Measurements from ENCODE around the gene FAM193B.
"Not testable (repeated sequence)": the region's sequence is repeated elsewhere in the genome, so short reads cannot be mapped to it uniquely, and the experiment has no call there.

Gene FAM193B

DNA sequence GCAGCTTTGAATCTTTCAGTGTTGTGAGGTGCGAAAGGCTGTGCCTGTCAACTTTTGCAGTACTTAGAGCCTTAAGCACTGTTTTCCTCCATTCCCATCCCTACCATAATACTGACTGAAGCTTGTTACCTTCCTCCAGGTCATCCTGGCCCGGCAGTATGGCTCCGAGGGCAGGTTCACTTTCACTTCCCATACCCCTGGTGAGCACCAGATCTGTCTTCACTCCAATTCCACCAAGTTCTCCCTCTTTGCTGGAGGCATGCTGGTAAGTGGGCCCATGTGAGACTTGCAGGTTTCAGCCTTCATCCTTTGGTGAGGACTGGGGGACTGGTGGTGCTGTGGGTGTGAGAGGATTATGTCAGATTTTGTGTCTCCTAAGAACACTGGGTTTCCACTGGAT is 39.1 kb upstream of the FAM193B start:
- peak overlapping the region; percentile 99 for H3K4me3 Mint-ChIP-seq
- peaks cover 8% of the 10 kb centered on the region for H3K36me3 Mint-ChIP-seq
- H3K27me3 Mint-ChIP-seq = peaks cover 2% of the 10 kb centered on the region
- no peak overlapping the region for H3K27ac Mint-ChIP-seq
- peaks cover 29% of the 10 kb centered on the region for H3K4me1 Mint-ChIP-seq (ENCODE audit: low read depth)
- H3K9me3 Mint-ChIP-seq (ENCODE audit: low read depth) = no peaks in the 10 kb centered on the region

DNA sequence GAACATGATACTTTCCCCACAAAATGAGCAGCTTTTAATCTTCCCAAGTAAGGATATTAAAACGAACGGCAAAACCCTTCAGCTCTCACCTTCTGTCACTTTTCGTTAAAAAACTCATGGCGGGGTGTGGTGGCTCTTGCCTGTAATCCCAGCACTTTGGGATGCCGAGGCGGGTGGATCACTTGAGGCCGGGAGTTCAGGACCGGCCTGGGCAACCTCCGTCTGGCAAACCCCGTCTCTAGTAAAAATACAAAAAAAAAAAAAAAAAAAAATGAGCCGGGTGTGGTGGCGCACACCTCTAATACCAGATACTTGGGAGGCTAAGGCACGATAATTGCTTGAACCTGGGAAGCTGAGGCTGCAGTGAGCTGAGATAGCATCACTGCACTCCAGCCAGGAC is 38.5 kb upstream of the FAM193B start:
- Mint-ChIP-seq H3K27me3 (peaks cover 2% of the 10 kb centered on the region), H3K4me1 (ENCODE audit: low read depth) (peaks cover 26% of the 10 kb centered on the region), H3K4me3 (peak overlapping the region; percentile 99), H3K27ac (no peak overlapping the region), H3K9me3 (ENCODE audit: low read depth) (no peaks in the 10 kb centered on the region), H3K36me3 (peaks cover 8% of the 10 kb centered on the region)

DNA sequence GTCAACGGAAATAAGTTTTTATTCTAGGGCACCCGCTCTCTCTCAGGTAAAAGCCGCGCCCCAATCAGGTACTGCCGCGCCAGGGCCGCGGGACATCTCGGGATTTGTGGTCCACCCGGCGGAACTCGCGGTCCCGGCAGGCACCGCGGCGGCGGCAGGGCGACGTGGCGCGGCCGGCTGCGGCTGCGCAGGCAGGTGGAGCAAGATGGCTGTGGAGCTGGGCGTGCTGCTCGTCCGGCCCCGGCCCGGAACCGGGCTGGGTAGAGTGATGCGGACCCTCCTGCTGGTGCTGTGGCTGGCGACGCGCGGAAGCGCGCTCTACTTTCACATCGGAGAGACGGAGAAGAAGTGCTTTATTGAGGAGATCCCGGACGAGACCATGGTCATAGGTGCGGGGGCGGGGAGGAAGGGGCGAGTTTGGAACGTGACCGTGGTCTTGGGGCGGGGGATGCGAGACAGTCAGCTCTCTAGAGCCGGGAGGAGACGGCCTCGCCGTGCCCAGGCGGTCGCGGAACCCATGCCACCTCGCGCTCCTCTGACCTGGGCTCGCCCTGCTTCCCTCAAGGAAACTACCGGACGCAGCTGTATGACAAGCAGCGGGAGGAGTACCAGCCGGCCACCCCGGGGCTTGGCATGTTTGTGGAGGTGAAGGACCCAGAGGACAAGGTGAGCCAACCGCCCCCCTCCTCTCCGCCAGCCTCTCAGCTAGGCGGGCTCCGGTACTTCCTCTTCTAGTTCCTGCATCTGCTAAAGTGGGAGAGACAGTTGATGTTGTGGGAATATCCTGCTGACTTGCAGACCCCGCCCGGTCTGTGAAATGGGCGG is 37.9 kb upstream of the FAM193B start, which contains the start of gene TMED9:
Gene TMED9 (plus strand): TSS at position 194 of the 825 bp plus-strand sequence. CDS start 12 bp downstream, at position 206.
- peak within 1 kb of the TSS; percentile 98 for H3K27ac Mint-ChIP-seq
- peaks cover 8% of the 10 kb centered on the region for H3K36me3 Mint-ChIP-seq
- H3K4me1 Mint-ChIP-seq (ENCODE audit: low read depth) = peaks cover 23% of the 10 kb centered on the region
- H3K4me3 Mint-ChIP-seq = peak within 1 kb of the TSS; percentile 99
- peaks cover 2% of the 10 kb centered on the region for H3K27me3 Mint-ChIP-seq
- H3K9me3 Mint-ChIP-seq (ENCODE audit: low read depth) = no peaks in the 10 kb centered on the region

DNA sequence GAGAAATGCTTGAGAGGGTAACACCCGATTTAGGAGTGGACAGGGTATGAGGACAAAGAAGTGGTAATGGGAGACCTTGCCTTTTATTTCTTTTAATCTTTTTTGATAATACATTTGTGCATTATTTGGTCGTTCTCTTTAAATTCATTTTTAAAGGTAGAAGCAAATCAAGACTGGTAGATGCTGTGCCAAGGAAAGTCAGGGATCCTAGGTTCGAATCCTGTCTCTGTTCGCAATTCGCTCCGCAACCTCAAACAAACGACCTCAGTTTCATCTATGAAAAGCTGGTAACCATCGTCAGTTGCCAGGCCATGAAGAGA is 37.3 kb upstream of the FAM193B start:
- Mint-ChIP-seq H3K27me3 (peaks cover 2% of the 10 kb centered on the region), H3K9me3 (ENCODE audit: low read depth) (no peaks in the 10 kb centered on the region), H3K27ac (peak overlapping the region; percentile 78), H3K4me1 (ENCODE audit: low read depth) (peaks cover 23% of the 10 kb centered on the region), H3K36me3 (peaks cover 8% of the 10 kb centered on the region), H3K4me3 (peak overlapping the region; percentile 99)

DNA sequence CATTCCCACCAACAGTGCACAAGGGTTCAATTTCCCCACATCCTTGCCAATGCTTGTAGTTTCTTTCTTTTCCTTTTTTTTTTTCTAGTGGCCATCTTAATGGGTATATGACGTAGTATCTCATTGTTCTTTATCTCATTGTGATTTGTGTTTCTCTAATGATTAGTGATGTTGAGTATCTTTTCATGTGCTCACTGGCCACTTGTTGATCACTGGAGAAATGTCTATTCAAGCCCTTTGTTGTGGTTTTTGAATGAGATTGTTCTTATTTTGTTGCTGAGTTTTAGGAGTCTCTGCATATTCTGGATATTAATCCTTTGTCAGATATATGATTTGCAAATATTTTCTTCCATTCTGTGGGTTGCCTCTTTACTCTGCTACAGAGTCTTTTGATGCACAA is 36.0 kb upstream of the FAM193B start:
- Mint-ChIP-seq H3K9me3 (ENCODE audit: low read depth) (no peaks in the 10 kb centered on the region), H3K36me3 (no peaks in the 10 kb centered on the region), H3K4me1 (ENCODE audit: low read depth) (peaks cover 19% of the 10 kb centered on the region), H3K4me3 (no peak overlapping the region), H3K27ac (no peak overlapping the region), H3K27me3 (peaks cover 5% of the 10 kb centered on the region)

DNA sequence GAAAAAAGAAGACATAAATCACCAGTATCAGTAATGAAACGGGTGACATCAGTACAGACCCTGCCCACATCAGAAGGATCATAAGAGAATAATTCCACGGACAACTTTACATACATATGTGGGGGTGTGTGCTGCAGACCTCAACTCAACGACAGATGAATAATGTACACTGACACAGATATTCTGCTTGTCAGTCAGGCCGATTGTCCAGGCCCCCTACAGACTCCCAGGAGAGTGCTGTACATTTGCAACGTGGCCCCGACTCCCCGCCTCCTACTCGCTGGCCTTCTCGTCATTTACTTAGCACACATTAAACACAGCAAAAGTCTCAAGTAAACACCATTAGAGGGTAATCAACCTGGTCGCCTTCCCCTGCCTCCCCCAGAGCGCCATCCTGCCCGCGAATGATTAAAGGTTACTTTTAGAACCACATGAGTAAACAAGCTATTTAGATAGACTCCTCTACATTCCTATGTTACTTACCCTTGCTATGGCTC is 34.1 kb upstream of the FAM193B start:
- Mint-ChIP-seq H3K27ac (no peak overlapping the region), H3K9me3 (ENCODE audit: low read depth) (no peaks in the 10 kb centered on the region), H3K36me3 (no peaks in the 10 kb centered on the region), H3K27me3 (peaks cover 7% of the 10 kb centered on the region), H3K4me1 (ENCODE audit: low read depth) (peaks cover 13% of the 10 kb centered on the region), H3K4me3 (no peak overlapping the region)

DNA sequence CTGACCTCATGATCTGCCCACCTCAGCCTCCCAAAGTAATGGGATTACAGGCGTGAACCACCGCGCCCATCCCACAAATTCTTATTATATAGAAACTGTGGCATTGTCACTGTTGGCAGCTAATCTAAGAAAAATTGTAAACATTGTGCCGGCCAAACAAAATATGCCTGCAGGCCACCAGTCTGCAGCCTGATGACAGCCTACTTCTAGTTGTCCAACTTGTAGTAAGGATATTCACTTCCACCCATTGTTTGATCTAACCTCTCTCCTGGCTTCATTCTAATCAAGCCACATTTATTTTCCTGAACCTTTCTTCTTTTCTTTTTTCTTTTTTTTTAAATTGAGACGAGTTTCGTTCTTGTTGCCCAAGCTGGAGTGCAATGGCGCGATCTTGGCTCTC is 24.0 kb upstream of the FAM193B start:
- Mint-ChIP-seq H3K4me1 (ENCODE audit: low read depth) (no peaks in the 10 kb centered on the region), H3K9me3 (ENCODE audit: low read depth) (no peaks in the 10 kb centered on the region), H3K36me3 (no peaks in the 10 kb centered on the region), H3K27ac (no peak overlapping the region), H3K4me3 (no peak overlapping the region), H3K27me3 (no peaks in the 10 kb centered on the region)

DNA sequence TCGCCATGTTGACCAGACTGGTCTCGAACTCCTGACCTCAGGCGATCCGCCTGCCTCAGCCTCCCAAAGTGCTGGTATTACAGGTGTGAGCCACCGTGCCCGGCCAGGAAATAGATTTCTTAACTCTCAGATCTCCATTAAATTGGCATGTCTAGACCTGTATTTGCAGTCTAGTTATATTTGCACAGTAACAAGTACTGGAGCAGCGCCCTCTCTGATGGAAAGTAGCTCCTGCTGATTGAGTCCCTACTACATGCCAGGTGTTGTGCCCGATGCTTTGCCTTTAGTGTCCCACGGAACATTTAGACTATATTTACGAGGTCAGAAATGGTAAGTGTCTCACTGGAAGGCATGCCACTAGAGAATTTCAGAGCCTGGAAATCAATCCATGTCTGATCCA is 21.8 kb upstream of the FAM193B start:
- H3K9me3 Mint-ChIP-seq (ENCODE audit: low read depth) = no peaks in the 10 kb centered on the region
- H3K27ac Mint-ChIP-seq = no peak overlapping the region
- H3K36me3 Mint-ChIP-seq = no peaks in the 10 kb centered on the region
- H3K27me3 Mint-ChIP-seq = no peaks in the 10 kb centered on the region
- no peak overlapping the region for H3K4me3 Mint-ChIP-seq
- no peaks in the 10 kb centered on the region for H3K4me1 Mint-ChIP-seq (ENCODE audit: low read depth)

DNA sequence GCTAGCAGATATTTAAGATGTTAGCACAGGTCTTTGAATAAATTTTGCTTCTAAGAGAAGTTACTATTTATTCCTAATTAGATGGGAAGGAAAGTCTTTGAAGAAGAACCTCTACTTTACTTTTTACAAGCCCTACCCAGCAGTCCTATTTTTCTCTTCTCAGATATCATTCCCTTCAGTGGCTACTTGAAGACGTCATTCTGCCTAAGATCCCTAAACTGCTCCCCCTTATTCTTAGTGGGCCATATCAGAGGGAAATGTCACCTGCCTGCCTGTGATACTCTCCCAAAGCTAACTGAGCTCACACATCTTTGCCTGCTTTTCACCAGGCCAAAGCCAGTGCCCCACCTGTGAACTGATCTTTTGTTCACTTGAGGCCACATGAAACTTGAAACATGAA is 21.1 kb upstream of the FAM193B start:
- Mint-ChIP-seq H3K27me3 (no peaks in the 10 kb centered on the region), H3K9me3 (ENCODE audit: low read depth) (no peaks in the 10 kb centered on the region), H3K27ac (no peak overlapping the region), H3K4me1 (ENCODE audit: low read depth) (no peaks in the 10 kb centered on the region), H3K36me3 (no peaks in the 10 kb centered on the region), H3K4me3 (no peak overlapping the region)

DNA sequence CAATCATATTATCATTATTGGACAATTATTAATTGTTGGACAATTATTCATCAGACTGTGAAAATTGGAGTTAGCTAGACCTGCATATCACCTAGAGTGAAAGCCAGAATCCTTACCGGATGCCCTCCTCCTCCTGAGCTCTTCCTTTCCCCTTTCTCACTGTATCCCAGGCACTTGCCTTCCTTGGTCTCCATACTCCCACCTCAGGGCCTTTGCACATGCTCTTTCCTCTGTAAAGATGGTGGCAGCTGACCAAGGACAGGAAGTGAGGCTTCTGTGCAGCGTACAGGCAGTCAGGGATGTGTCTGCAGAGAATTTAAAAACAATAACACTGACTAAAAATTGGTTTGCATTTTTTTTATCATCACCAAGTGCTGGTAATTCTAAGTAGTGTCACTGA is 15.5 kb upstream of the FAM193B start:
- H3K36me3 Mint-ChIP-seq = no peaks in the 10 kb centered on the region
- H3K4me3 Mint-ChIP-seq = no peak overlapping the region
- H3K27me3 Mint-ChIP-seq = no peaks in the 10 kb centered on the region
- H3K4me1 Mint-ChIP-seq (ENCODE audit: low read depth) = no peaks in the 10 kb centered on the region
- no peaks in the 10 kb centered on the region for H3K9me3 Mint-ChIP-seq (ENCODE audit: low read depth)
- H3K27ac Mint-ChIP-seq = no peak overlapping the region

DNA sequence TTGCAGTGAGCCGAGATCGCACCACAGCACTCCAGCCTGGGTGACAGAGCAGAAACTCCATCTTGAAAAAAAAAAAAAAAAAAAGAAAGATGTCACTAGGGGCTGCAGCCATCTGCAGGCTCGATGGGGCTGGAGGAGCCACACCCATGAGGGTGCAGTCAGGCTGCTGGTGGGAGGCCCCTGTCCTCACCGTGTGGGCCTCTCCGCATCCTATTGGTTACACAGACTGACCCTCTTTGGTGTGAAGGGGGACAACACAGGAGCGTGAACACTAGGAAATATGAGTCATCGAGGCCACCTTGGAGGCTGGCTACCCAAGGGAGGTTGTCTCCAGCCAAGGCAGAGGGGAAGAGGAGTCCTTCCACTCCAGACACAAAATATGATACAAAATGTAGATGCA is 14.0 kb upstream of the FAM193B start:
- H3K4me3 Mint-ChIP-seq = no peak overlapping the region
- H3K27me3 Mint-ChIP-seq = no peaks in the 10 kb centered on the region
- no peaks in the 10 kb centered on the region for H3K36me3 Mint-ChIP-seq
- no peaks in the 10 kb centered on the region for H3K4me1 Mint-ChIP-seq (ENCODE audit: low read depth)
- H3K9me3 Mint-ChIP-seq (ENCODE audit: low read depth) = no peaks in the 10 kb centered on the region
- H3K27ac Mint-ChIP-seq = no peak overlapping the region

DNA sequence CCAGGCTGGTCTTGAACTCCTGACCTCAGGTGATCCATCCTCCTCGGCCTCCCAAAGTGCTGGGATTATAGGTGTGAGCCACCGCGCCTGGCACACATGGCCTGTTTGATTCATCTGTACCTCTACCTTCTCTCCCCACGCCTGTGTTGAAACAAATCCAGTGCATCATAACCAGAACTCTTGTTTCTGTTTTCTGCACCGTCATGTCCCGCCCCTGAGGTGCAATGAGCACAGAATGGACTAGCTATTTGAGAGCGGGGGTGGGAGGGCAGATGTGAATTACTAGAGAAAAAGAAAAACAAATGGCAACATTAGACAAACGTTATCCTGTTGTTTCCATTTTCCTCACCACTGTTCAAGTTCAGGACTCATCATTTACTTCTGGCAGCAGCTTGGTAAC is 10.7 kb upstream of the FAM193B start:
- no peak overlapping the region for H3K4me3 Mint-ChIP-seq
- no peaks in the 10 kb centered on the region for H3K27me3 Mint-ChIP-seq
- H3K4me1 Mint-ChIP-seq (ENCODE audit: low read depth) = no peaks in the 10 kb centered on the region
- no peaks in the 10 kb centered on the region for H3K36me3 Mint-ChIP-seq
- H3K27ac Mint-ChIP-seq = no peak overlapping the region
- no peaks in the 10 kb centered on the region for H3K9me3 Mint-ChIP-seq (ENCODE audit: low read depth)

DNA sequence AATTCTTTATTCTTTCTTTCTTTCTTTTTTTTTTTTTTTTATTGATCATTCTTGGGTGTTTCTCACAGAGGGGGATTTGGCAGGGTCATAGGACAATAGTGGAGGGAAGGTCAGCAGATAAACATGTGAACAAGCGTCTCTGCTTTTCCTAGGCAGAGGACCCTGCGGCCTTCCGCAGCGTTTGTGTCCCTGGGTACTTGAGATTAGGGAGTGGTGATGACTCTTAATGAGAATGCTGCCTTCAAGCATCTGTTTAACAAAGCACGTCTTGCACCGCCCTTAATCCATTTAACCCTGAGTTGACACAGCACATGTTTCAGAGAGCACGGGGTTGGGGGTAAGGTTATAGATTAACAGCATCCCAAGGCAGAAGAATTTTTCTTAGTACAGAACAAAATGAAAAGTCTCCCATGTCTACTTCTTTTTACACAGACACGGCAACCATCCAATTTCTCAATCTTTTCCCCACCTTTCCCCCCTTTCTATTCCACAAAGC is 5.1 kb upstream of the FAM193B start:
- not testable (repeated sequence) for H3K4me3 Mint-ChIP-seq; H3K27ac Mint-ChIP-seq; H3K9me3 Mint-ChIP-seq (ENCODE audit: low read depth); H3K27me3 Mint-ChIP-seq; H3K36me3 Mint-ChIP-seq
- H3K4me1 Mint-ChIP-seq (ENCODE audit: low read depth) = peaks cover 14% of the 10 kb centered on the region

DNA sequence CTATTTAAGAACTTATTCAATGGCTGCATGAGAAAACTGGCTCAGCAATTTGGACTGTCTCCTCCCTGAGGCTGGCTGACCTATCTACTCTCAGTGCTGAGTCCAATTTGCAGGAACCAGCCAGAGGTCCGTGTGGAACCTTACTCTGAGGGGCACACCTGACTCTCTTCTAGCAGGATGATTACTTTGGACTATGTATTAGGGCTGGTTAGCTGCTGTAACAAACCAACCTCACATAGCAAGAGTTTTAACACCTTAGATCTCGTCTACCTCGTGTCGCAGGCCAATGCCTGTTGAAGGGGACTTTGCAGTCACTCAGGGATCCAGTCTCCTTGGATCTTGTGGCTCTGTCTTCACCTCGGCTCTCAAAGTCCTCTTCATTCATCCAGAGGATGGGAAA is 3.4 kb upstream of the FAM193B start:
- H3K27ac Mint-ChIP-seq = no peak overlapping the region
- H3K9me3 Mint-ChIP-seq (ENCODE audit: low read depth) = no peaks in the 10 kb centered on the region
- no peaks in the 10 kb centered on the region for H3K27me3 Mint-ChIP-seq
- H3K4me1 Mint-ChIP-seq (ENCODE audit: low read depth) = peaks cover 21% of the 10 kb centered on the region
- peaks cover under 1% of the 10 kb centered on the region for H3K36me3 Mint-ChIP-seq
- no peak overlapping the region for H3K4me3 Mint-ChIP-seq

DNA sequence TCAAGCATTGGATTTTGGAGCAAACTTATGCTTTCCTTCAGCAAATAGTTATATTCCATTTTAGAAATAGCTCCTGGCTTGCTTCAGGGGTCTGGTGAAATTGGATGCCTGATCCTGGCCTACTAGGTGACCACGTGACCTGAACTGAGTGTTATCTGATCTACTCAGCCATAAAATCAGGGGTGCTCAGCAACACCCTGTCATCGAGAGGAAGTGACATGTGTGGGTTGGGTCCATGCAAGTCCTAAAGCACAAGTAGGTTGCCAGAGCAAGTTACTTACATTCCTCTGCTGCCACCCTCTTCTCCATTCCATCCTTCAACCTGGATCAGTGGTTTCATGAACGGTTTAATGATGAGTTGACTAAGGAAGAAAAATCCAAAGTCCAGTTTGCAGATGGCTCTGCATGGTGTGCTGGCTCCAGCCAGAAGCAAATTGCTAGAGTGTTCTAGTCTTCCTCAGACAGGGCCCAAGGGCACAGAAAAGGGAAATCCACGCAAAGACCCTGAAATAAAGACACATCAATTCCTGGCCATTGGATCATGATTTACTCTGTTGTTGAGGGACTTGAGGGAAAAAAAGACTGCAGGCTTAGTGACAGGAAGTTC is 2.8 kb upstream of the FAM193B start:
- no peak overlapping the region for H3K4me3 Mint-ChIP-seq
- H3K4me1 Mint-ChIP-seq (ENCODE audit: low read depth) = peaks cover 27% of the 10 kb centered on the region
- H3K27me3 Mint-ChIP-seq = no peaks in the 10 kb centered on the region

More for the DNA sequence above, 2.8 kb upstream of the FAM193B start:
- Mint-ChIP-seq H3K36me3 (peaks cover 2% of the 10 kb centered on the region), H3K9me3 (ENCODE audit: low read depth) (no peaks in the 10 kb centered on the region), H3K27ac (no peak overlapping the region)

Data from activated naive CD8-positive, alpha-beta T cell (primary cell).